Panc1 (cell line): ENCODE data around the gene G2E3. TPM values are rescaled to one million over a fixed set of nuclear protein-coding genes. Genes with fewer than 3 reads are reported as not detected.

ENCODE experiments used
- ATAC-seq: fragments of 200-7000 bp; cut with Tn5 transposase; 2 replicates; pipeline ENCODE4 v1.9.1; 2020; ENCODE audit warnings: mild to moderate bottlenecking, moderate library complexity
- BruUV-seq: library from RNA; stranded (reverse); fragments of 400-500 nt; replicated peaks from 2 replicates; lab custom pipeline; 2021; lab: Mats Ljungman, UMichigan
- CTCF ChIA-PET: fragments of 300-600 bp; sonication (Branson Sonifier 250); formaldehyde crosslinking; loops from one replicate; lab custom pipeline; 2022; ENCODE audit warnings: antibody characterized with exemption; lab: Charles Lee
- POLR2A ChIA-PET: fragments of 300-600 bp; sonication (Branson Sonifier 250); formaldehyde crosslinking; loops from one replicate; lab custom pipeline; 2022; ENCODE audit warnings: antibody characterized with exemption; lab: Charles Lee
- DNase-seq: peaks from one replicate; pipeline ENCODE4 v3.0.0-alpha.2; 2010; ENCODE audit warnings: low read depth, low spot score
- H3K27ac ChIP-seq: 2 replicates; pipeline ENCODE4 v1.5.1; 2011; ENCODE audit warnings: mild to moderate bottlenecking, low read length, inconsistent platforms
- H3K27me3 ChIP-seq: fragments of 200-500 bp; sonication (Bioruptor generic); 2 replicates; pipeline ENCODE4 v1.6.0; 2014; ENCODE audit warnings: low read length, inconsistent platforms; ENCODE audit not compliant: control insufficient read depth, insufficient read depth
- H3K36me3 ChIP-seq: fragments of 200-500 bp; sonication (Bioruptor generic); 2 replicates; pipeline ENCODE4 v1.5.1; 2014; ENCODE audit warnings: inconsistent platforms, mild to moderate bottlenecking, low read length, moderate library complexity; ENCODE audit not compliant: control insufficient read depth, insufficient read depth
- H3K4me1 ChIP-seq: 2 replicates; pipeline ENCODE4 v1.5.1; 2011; ENCODE audit warnings: inconsistent platforms, mild to moderate bottlenecking, low read length, moderate library complexity; ENCODE audit not compliant: control insufficient read depth, insufficient read depth
- H3K4me3 ChIP-seq, 2 experiments: 2 replicates each; pipeline ENCODE4 v1.5.1; 2011 to 2012; ENCODE audit warnings: low read depth in 2 of 2, low read length in 2 of 2, mild to moderate bottlenecking in 2 of 2, inconsistent platforms in 1 of 2, moderate library complexity in 1 of 2
- H3K9me3 ChIP-seq: fragments of 200-500 bp; sonication (Bioruptor generic); 2 replicates; pipeline ENCODE4 v1.5.1; 2014; ENCODE audit warnings: low read depth, mild to moderate bottlenecking, inconsistent platforms, low read length, moderate library complexity; ENCODE audit not compliant: control insufficient read depth, insufficient read depth
- CTCF ChIP-seq: fragments of 450-650 bp; IDR thresholded peaks from 2 replicates; pipeline ENCODE4 v1.5.1; 2017; ENCODE audit warnings: mild to moderate bottlenecking
- POLR2AphosphoS5 ChIP-seq: IDR thresholded peaks from 2 replicates; pipeline ENCODE4 v1.6.1; 2012; ENCODE audit warnings: mild to moderate bottlenecking, low read depth, low read length, moderate library complexity
- REST ChIP-seq, 2 experiments: IDR thresholded peaks; 2 replicates each; pipeline ENCODE4 v1.6.1; 2011 to 2012; ENCODE audit warnings: low read depth in 2 of 2, control low read depth in 1 of 2, low read length in 1 of 2, mild to moderate bottlenecking in 1 of 2, moderate library complexity in 1 of 2; ENCODE audit not compliant: insufficient read depth in 1 of 2
- SIN3A ChIP-seq: IDR thresholded peaks from 2 replicates; pipeline ENCODE4 v1.6.1; 2012; ENCODE audit warnings: low read depth, mild to moderate bottlenecking, low read length, moderate library complexity, borderline replicate concordance; ENCODE audit not compliant: insufficient read depth
- TCF7L2 ChIP-seq: IDR thresholded peaks from 2 replicates; pipeline ENCODE4 v1.6.1; 2011; ENCODE audit warnings: mild to moderate bottlenecking, low read depth, low read length, inconsistent platforms
- in situ Hi-C: cut with HindIII; loops from 2 replicates; pipeline ENCODE4 v1.10.0; 2016; ENCODE audit warnings: low sequenced_read_pairs, low pct_unique_long_range_greater_than_20kb
- intact Hi-C: fragments of 100-400 bp; cut with micrococcal nuclease; formaldehyde crosslinking; loops from one replicate; pipeline ENCODE4 v1.10.0; 2022; ENCODE audit not compliant: unreplicated experiment
- total RNA-seq: library from RNA; stranded (reverse); gene quantifications from one replicate; pipeline ENCODE4 v1.2.1, GENCODE V29; 2021; ENCODE audit not compliant: unreplicated experiment

Gene G2E3
- total RNA-seq, 1 experiment from 2014 or later: 27.5 TPM

- ATAC-seq (no peak), DNase-seq (no peak)
- in situ Hi-C loops: no loop called here
- ChIA-PET POLR2A (no interaction called here), CTCF (no interaction called here)
- Histone ChIP-seq H3K4me3 (no peak overlapping the region), H3K27me3 (no peaks in the 10 kb centered on the region), H3K9me3 (no peaks in the 10 kb centered on the region), H3K4me1 (no peaks in the 10 kb centered on the region), H3K36me3 (no peaks in the 10 kb centered on the region), H3K27ac (no peak overlapping the region)
- BruUV-seq: no TSS peak
- intact Hi-C loops: loop anchor here (10.0 kb wide), 1 partner anchor 151 kb away; no protein-coding TSS in a partner anchor
- TF ChIP-seq REST (IDR thresholded peaks at IDR 0.05; ENCODE audit: insufficient read depth in 1 of 2, low read depth in 2 of 2, low read length in 1 of 2) (no peak), TCF7L2 (no peak), SIN3A (no peak), POLR2AphosphoS5 (no peak), CTCF (no peak)
These were observed 33.1 kb upstream of the G2E3 start for GRCh38 chr14:30525833-30526232.

- ChIA-PET CTCF (no interaction called here), POLR2A (no interaction called here)
- Histone ChIP-seq H3K4me3 (no peak overlapping the region), H3K4me1 (no peaks in the 10 kb centered on the region), H3K27me3 (no peaks in the 10 kb centered on the region), H3K27ac (no peak overlapping the region), H3K9me3 (no peaks in the 10 kb centered on the region), H3K36me3 (no peaks in the 10 kb centered on the region)
- ATAC-seq (no peak), DNase-seq (no peak)
- in situ Hi-C loops (no loop called here), intact Hi-C loops (loop anchor here (10.0 kb wide), 1 partner anchor 152 kb away; no protein-coding TSS in a partner anchor)
- no peak for TF ChIP-seq POLR2AphosphoS5
- TF ChIP-seq CTCF: no peak
- no peak for TF ChIP-seq TCF7L2
- TF ChIP-seq SIN3A: no peak
- TF ChIP-seq REST (IDR thresholded peaks at IDR 0.05; ENCODE audit: insufficient read depth in 1 of 2, low read depth in 2 of 2, low read length in 1 of 2): no peak
- BruUV-seq: no TSS peak
These were observed 31.8 kb upstream of the G2E3 start for GRCh38 chr14:30527196-30527595.
